ENCODE data around the gene CLOCK. TPM values are rescaled to one million over a fixed set of nuclear protein-coding genes. Genes with fewer than 3 reads are reported as not detected.

CLOCK gene
- total and polyA plus RNA-seq, 9 of the 15 experiments (the other 6 are each of a cell fraction or from before 2014, with no cell fraction given) = 3.7 to 14.4 (median 9.4) TPM

GRCh38 chr4:55397520-55398321, 149.0 kb downstream of the CLOCK start (continued):
- TF ChIP-seq THRAP3 (IDR thresholded peaks at IDR 0.05; ENCODE audit: borderline replicate concordance) (0 out of 2 replicates have a peak, but pooled peaks have one; percentile 20), EP400 (IDR thresholded peaks at IDR 0.05) (no peak), SAP30 (IDR thresholded peaks at IDR 0.05; ENCODE audit: borderline replicate concordance, insufficient read depth, low read depth, low read length, poor library complexity, severe bottlenecking) (no peak), ZBTB26 (CRISPR knock-in tag; IDR thresholded peaks at IDR 0.05) (peak; percentile 61; the same call in 1 of the 2 replicates), SMARCA5 (IDR thresholded peaks at IDR 0.05) (peak; percentile 76; the same call in 1 of the 2 replicates), TCF15 (CRISPR knock-in tag; IDR thresholded peaks at IDR 0.05) (no peak), HEY1 (CRISPR knock-in tag; IDR thresholded peaks at IDR 0.05; ENCODE audit: borderline replicate concordance) (no peak), TAF9B (IDR thresholded peaks at IDR 0.05; ENCODE audit: partially characterized antibody) (no peak), RBM15 (IDR thresholded peaks at IDR 0.05; ENCODE audit: insufficient read depth, low read length) (no peak), SPI1 (IDR thresholded peaks at IDR 0.05; ENCODE audit: borderline replicate concordance, low read depth, low read length) (peak; percentile 62; the same call in 1 of the 2 replicates), ZBTB1 (CRISPR knock-in tag; IDR thresholded peaks at IDR 0.05; ENCODE audit: borderline replicate concordance, low read depth) (no peak), LEF1 (IDR thresholded peaks at IDR 0.05) (0 out of 2 replicates have a peak, but pooled peaks have one; percentile 52), MYNN (IDR thresholded peaks at IDR 0.05) (no peak), MYNN (CRISPR knock-in tag; IDR thresholded peaks at IDR 0.05) (no peak), ZNF57 (CRISPR knock-in tag; IDR thresholded peaks at IDR 0.05) (no peak), E4F1 (CRISPR knock-in tag; IDR thresholded peaks at IDR 0.05; ENCODE audit: borderline replicate concordance) (no peak), ATF6 (CRISPR knock-in tag; IDR thresholded peaks at IDR 0.05) (no peak), RAD51 (IDR thresholded peaks at IDR 0.05; ENCODE audit: borderline replicate concordance, low read depth) (no peak), TGIF2 (CRISPR knock-in tag; IDR thresholded peaks at IDR 0.05) (no peak), NBN (IDR thresholded peaks at IDR 0.05; ENCODE audit: low read depth) (peak; percentile 74), HMG20B (CRISPR knock-in tag; IDR thresholded peaks at IDR 0.05) (no peak), ZKSCAN3 (CRISPR knock-in tag; IDR thresholded peaks at IDR 0.05) (no peak), CHD1 (IDR thresholded peaks at IDR 0.05; ENCODE audit: low read length) (peak; percentile 62)

All from K562 (cell line).